Subcutaneous adipose tissue (tissue), 4 donors: ENCODE data around the gene RSRC1. TPM values are rescaled to one million over a fixed set of nuclear protein-coding genes. Genes with fewer than 3 reads are reported as not detected.

ENCODE experiments used
- CTCF ChIP-seq: fragments of 450-650 bp; IDR thresholded peaks from one replicate; pipeline ENCODE4 v1.5.1; 2016; ENCODE audit warnings: low read depth, mild to moderate bottlenecking, control low read depth, antibody characterized with exemption, moderate library complexity
- total RNA-seq, 4 donors: library from RNA; depleted of rRNA; stranded (reverse); fragments of >200 nt; gene quantifications; one replicate each; pipeline ENCODE4 v1.1.0, GENCODE V29; 2016

RSRC1 gene
- total RNA-seq, 4 donors from 2014 or later = 64.3 to 75.0 (median 68.4) TPM

- TF ChIP-seq CTCF = no peak
Measured at GRCh38 chr3:158308236-158308928, 198.5 kb downstream of the RSRC1 start.

GRCh38 chr3:158312560-158313141 is 202.8 kb downstream of the RSRC1 start:
- no peak for TF ChIP-seq CTCF

DNA sequence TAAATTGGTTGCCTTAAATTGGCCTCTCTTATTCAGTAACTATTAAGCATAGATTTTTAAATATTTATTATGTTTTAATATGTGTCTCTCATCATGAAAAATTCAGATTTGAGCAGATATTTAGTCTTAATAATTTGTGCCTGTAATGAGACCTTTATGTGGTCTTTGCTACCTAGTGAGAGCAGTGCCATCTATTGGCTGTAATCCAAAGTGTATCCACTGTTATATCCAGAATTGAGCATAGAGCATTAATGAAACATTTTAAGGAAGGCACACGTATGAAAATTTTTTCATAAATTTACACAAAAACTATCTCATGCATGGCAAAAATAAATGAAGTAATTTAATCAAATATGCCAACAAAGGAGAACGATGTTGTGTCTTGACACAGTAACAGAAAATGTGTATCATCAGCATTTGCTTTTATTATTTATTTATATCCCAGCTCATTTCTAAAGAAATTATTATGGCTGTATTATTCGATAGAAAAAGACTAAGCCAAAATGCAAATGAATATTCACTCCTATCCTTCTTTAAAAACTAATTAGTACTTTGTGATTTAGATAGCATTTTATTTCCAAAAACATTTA is 203.5 kb downstream of the RSRC1 start:
- TF ChIP-seq CTCF = no peak

- TF ChIP-seq CTCF = no peak
Measured at GRCh38 chr3:158314426-158315357, 204.8 kb downstream of the RSRC1 start.

DNA sequence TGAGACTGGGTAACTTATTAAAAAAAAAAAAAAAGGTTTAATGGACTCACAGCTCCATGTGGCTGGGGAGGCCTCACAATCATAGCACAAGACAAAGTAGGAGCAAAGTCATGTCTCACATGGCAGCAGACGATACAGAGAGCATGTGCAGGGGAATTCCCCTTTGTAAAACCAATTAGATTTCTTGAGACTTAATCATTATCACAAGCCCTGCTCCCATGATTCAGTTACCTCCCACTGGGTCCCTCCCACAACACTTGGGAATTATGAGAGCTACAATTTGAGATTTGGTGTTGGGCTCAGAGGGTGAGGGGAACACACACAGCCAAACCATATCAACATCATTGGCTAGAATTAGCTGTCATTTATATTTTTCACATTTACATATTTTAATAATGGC is 221.0 kb downstream of the RSRC1 start:
- no peak for TF ChIP-seq CTCF

DNA sequence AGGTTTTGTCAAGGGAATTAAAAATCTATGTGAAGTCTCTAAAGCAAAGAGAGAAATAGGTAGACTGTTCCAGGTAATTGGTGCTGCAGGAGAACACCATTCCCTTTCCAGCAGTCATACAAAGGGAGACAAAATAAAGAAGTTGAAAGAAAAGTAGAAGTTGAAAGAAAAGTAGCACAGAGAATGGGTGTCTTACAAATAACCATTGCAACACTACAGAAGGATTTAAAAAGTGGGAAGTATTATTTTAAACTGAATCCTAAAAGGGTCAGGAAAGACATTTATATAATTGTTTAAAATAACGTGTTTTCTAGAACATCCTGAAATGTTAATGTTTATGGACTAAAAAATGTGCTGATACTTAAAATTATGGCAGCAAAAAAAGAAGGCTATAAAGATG is 223.8 kb downstream of the RSRC1 start:
- no peak for TF ChIP-seq CTCF
